ENCODE results near the gene SLC11A2.

- TF ChIP-seq EZH2 (IDR thresholded peaks at IDR 0.05) = no peak
- TF ChIP-seq POLR2AphosphoS5 (IDR thresholded peaks at IDR 0.05; ENCODE audit: borderline replicate concordance, low read depth, low read length) = no peak
These were observed 54.2 kb downstream of the SLC11A2 start for GRCh38 chr12:50971946-50972345.
